ENCODE data around the gene RFK.

DNA sequence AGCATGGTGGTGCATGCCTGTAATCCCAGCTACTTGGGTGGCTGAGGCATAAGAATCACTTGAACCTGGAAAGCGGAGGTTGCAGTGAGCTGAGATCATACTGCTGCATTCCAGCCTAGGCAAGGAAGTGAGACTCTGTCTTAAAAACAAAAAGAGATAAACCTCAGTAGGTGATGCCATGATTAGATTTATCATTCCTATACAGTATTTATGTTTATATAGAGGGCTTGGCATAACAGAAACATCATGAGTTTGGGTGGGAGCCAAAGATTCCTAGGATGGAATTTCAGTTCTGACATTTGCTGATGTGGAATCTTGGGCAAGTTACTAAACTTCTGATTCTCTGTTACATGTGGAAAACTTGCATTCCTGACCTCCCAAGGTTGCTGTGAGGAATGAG, 22.3 kb downstream of the RFK start:
- TF ChIP-seq, protein P1, sequence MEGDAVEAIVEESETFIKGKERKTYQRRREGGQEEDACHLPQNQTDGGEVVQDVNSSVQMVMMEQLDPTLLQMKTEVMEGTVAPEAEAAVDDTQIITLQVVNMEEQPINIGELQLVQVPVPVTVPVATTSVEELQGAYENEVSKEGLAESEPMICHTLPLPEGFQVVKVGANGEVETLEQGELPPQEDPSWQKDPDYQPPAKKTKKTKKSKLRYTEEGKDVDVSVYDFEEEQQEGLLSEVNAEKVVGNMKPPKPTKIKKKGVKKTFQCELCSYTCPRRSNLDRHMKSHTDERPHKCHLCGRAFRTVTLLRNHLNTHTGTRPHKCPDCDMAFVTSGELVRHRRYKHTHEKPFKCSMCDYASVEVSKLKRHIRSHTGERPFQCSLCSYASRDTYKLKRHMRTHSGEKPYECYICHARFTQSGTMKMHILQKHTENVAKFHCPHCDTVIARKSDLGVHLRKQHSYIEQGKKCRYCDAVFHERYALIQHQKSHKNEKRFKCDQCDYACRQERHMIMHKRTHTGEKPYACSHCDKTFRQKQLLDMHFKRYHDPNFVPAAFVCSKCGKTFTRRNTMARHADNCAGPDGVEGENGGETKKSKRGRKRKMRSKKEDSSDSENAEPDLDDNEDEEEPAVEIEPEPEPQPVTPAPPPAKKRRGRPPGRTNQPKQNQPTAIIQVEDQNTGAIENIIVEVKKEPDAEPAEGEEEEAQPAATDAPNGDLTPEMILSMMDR (IDR thresholded peaks at IDR 0.05), result no peak
- no peak for TF ChIP-seq POLR2AphosphoS5 (IDR thresholded peaks at IDR 0.05)
- no peak for TF ChIP-seq POLR2A (IDR thresholded peaks at IDR 0.05)
